Left colon (tissue), 2 donors: ENCODE results near the gene ABHD12B. TPM values are rescaled to one million over a fixed set of nuclear protein-coding genes. Genes with fewer than 3 reads are reported as not detected.

Experiments used
- ATAC-seq: fragments of 200-7000 bp; cut with Tn5 transposase; one replicate; pipeline ENCODE4 v1.9.1; 2020; ENCODE audit warnings: mild to moderate bottlenecking, moderate library complexity
- DNase-seq, 2 donors: peaks; one replicate each; pipeline ENCODE4 v3.0.0-alpha.2; 2020
- intact Hi-C, 2 donors: fragments of 100-400 bp; cut with DNase I in 1 of 2; cut with micrococcal nuclease in 1 of 2; formaldehyde crosslinking; loops; one replicate each; pipeline versions ENCODE4 v1.11.2 to v1.14.0; 2022; cut with DNase I, micrococcal nuclease
- long read RNA-seq: library from polyadenylated mRNA; unstranded; transcript quantifications from one replicate; pipeline ENCODE4 v2.0.0, GENCODE V29; 2021
- total RNA-seq, 2 donors: library from RNA; stranded (reverse); fragmentation: NEBNext Ultra II Directional; extraction: Animal tissue kit (Norgen Biotek cat#: 25700); gene quantifications; one replicate each; pipeline ENCODE4 v1.2.1, GENCODE V29; 2021
- donor health status: DM: no; HTN: no; CAD: no.
- donor health status: DM: yes; HTN: yes; CAD: no.

The ABHD12B gene
- 10 to 100 TPM in 1 of 2 donors, 1 to 10 TPM in 1; 3.9 to 12.7 TPM for total RNA-seq
- long read RNA-seq, transcript ABHD12B-203 (12 exons, 1,580 nt): major isoform, 6 of 16 reads
- long read RNA-seq, partial matches to known transcripts: 0 of 16 reads
- long read RNA-seq, other reads (novel, unspliced or antisense): 3 of 16 reads

- DNase-seq: peak in 1 of 2 donors; percentile 18
- intact Hi-C loops: no loop called here
- ATAC-seq: peak; percentile 49
Measured at GRCh38 chr14:50871914-50872732, at the start of gene ABHD12B. Gene ABHD12B (plus strand): TSS chr14:50872053. CDS start chr14:50872175, 122 bp downstream.

GRCh38 chr14:50822501-50823042 is 49.3 kb upstream of the ABHD12B start:
- intact Hi-C loops: no loop called here
- no peak for DNase-seq
- no peak for ATAC-seq

GRCh38 chr14:50823051-50823761 is 48.6 kb upstream of the ABHD12B start:
- no peak for DNase-seq
- ATAC-seq: no peak
- intact Hi-C loops: no loop called here

GRCh38 chr14:50823762-50824636 is 47.9 kb upstream of the ABHD12B start:
- no peak for ATAC-seq
- intact Hi-C loops: no loop called here
- DNase-seq: no peak

GRCh38 chr14:50825307-50825706 is 46.5 kb upstream of the ABHD12B start:
- no peak for ATAC-seq
- intact Hi-C loops: no loop called here

GRCh38 chr14:50826681-50827080 is 45.2 kb upstream of the ABHD12B start:
- intact Hi-C loops: no loop called here
- ATAC-seq (no peak), DNase-seq (no peak)

More at GRCh38 chr14:50825307-50825706, 46.5 kb upstream of the ABHD12B start:
- no peak for DNase-seq

GRCh38 chr14:50828721-50829488 is 42.9 kb upstream of the ABHD12B start:
- ATAC-seq (no peak), DNase-seq (no peak)
- intact Hi-C loops: no loop called here

- DNase-seq (peak in 1 of 2 donors; percentile 22), ATAC-seq (no peak)
- intact Hi-C loops: no loop called here
Measured at GRCh38 chr14:50829489-50830043, 42.3 kb upstream of the ABHD12B start.

GRCh38 chr14:50830044-50830931 is 41.6 kb upstream of the ABHD12B start:
- ATAC-seq: peak; percentile 42
- peak; percentile 48 to 61 for DNase-seq
- intact Hi-C loops: no loop called here

- DNase-seq (peak; percentile 69 to 86), ATAC-seq (peak; percentile 96)
- intact Hi-C loops: no loop called here
Measured at GRCh38 chr14:50830932-50831725, 40.7 kb upstream of the ABHD12B start, which contains the start of gene NIN. Gene NIN (minus strand): TSS chr14:50831162. CDS start chr14:50822056, 9,106 bp downstream.

- ATAC-seq: peak; percentile 12
- intact Hi-C loops: no loop called here
- no peak for DNase-seq
Measured at GRCh38 chr14:50831726-50832168, 40.1 kb upstream of the ABHD12B start.

GRCh38 chr14:50832935-50833630 is 38.8 kb upstream of the ABHD12B start:
- no peak for DNase-seq
- intact Hi-C loops: no loop called here

GRCh38 chr14:50834802-50835276 is 37.0 kb upstream of the ABHD12B start:
- DNase-seq (no peak), ATAC-seq (no peak)
- intact Hi-C loops: no loop called here

More at GRCh38 chr14:50832935-50833630, 38.8 kb upstream of the ABHD12B start:
- ATAC-seq: no peak

GRCh38 chr14:50835280-50835679 is 36.6 kb upstream of the ABHD12B start:
- no peak for DNase-seq
- intact Hi-C loops: no loop called here
- ATAC-seq: no peak

GRCh38 chr14:50836515-50836914 is 35.3 kb upstream of the ABHD12B start:
- DNase-seq: no peak
- ATAC-seq: no peak
- intact Hi-C loops: no loop called here
